Kidney (tissue), 14 donors: ENCODE results near the gene DHX40. TPM values are rescaled to one million over a fixed set of nuclear protein-coding genes. Genes with fewer than 3 reads are reported as not detected.

ENCODE experiments used
- DNase-seq, 5 donors: peaks; one replicate each; pipeline ENCODE4 v3.0.0-alpha.2; 2013 to 2020
- FAIRE-seq: peaks from 2 replicates; lab custom pipeline; 2012; peaks lifted over from hg19 to GRCh38; lab: Jason Lieb, UNC
- H3K27ac ChIP-seq, 2 donors: one replicate each; pipeline ENCODE4 v1.7.0; 2013; ENCODE audit warnings: low read depth in 2 of 2, low read length in 2 of 2, inconsistent platforms in 1 of 2
- H3K27me3 ChIP-seq: one replicate; pipeline ENCODE4 v1.7.1; 2013; ENCODE audit warnings: low read length, inconsistent platforms; ENCODE audit not compliant: control insufficient read depth, insufficient read depth
- H3K36me3 ChIP-seq, 3 donors: one replicate each; pipeline versions ENCODE4 v1.7.0 to v1.7.1; 2013; ENCODE audit warnings: low read length in 3 of 3, control low read depth in 1 of 3, inconsistent platforms in 1 of 3; ENCODE audit not compliant: insufficient read depth in 3 of 3, control insufficient read depth in 2 of 3
- H3K4me1 ChIP-seq, 3 donors: one replicate each; pipeline versions ENCODE4 v1.7.0 to v1.7.1; 2013; ENCODE audit warnings: low read length in 3 of 3, inconsistent platforms in 1 of 3, low read depth in 1 of 3; ENCODE audit not compliant: control insufficient read depth in 2 of 3, insufficient read depth in 2 of 3
- H3K4me3 ChIP-seq, 3 donors: one replicate each; pipeline versions ENCODE4 v1.7.0 to v1.8.1; 2013; ENCODE audit warnings: low read length in 3 of 3, control low read depth in 1 of 3, inconsistent platforms in 1 of 3
- H3K9ac ChIP-seq, 3 donors: one replicate each; pipeline versions ENCODE4 v1.7.0 to v1.7.1; 2013; ENCODE audit warnings: low read length in 3 of 3, control low read depth in 1 of 3, inconsistent platforms in 1 of 3
- H3K9me3 ChIP-seq, 3 donors: one replicate each; pipeline versions ENCODE4 v1.7.0 to v1.7.1; 2013; ENCODE audit warnings: low read length in 3 of 3, control low read depth in 1 of 3, inconsistent platforms in 1 of 3; ENCODE audit not compliant: control insufficient read depth in 2 of 3, insufficient read depth in 1 of 3
- CTCF ChIP-seq: IDR thresholded peaks from 3 replicates; pipeline ENCODE4 v1.5.1; 2012; ENCODE audit warnings: mild to moderate bottlenecking, moderate library complexity, borderline replicate concordance; ENCODE audit not compliant: insufficient read depth; ENCODE audit errors: extremely low read depth
- intact Hi-C: fragments of 100-400 bp; cut with DNase I; formaldehyde crosslinking; loops from one replicate; pipeline ENCODE4 v1.11.1; 2022
- polyA plus RNA-seq: library from polyadenylated mRNA; stranded (reverse); fragments of 350-450 nt; fragmentation: Illumina TruSeq; extraction: RNeasy Lipid Tissue Mini Kit (QIAGEN cat#74804); gene quantifications from one replicate; pipeline ENCODE4 v1.2.3, GENCODE V29; 2014; ENCODE audit warnings: low read depth, low replicate concordance; ENCODE audit not compliant: insufficient read depth
- total RNA-seq: library from RNA; stranded (reverse); fragmentation: NEBNext Ultra II Directional; extraction: Animal tissue kit (Norgen Biotek cat#: 25700); gene quantifications from one replicate; pipeline ENCODE4 v1.2.1, GENCODE V29; 2021
- donor health status: control.
- donor health status: control.
- donor health status: control.
- donor health status: control.
- donor health status: control.
- donor health status: DM: yes; HTN: yes; CAD: no.
- donor health status: Normal renal cell carcinoma (clear cell type).

The DHX40 gene
- total and polyA plus RNA-seq, 2 donors from 2014 or later, result 23.8 to 41.4 TPM

DNA sequence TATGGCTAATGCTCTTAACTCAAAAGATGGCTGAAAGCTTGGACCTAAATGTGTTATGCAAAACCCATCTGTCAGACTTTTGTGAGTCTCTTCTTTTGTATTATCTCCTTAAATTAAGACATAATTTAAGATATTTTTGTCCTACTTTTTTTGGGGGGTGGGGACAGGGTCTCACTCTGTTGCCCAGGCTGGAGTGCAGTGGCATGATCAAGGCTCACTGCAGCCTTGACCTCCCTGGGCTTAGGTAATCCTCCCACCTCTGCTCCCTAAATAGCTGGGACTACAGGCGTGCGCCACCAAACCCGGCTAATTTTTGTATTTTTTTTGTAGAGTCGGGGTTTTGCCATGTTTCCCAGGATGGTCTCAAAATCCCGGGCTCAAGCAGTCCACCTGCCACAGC is 61.3 kb downstream of the DHX40 start:
- intact Hi-C loops, result no loop called here
- no peak for DNase-seq
- no peaks in the 10 kb centered on the region for H3K27me3 ChIP-seq
- no peaks in the 10 kb centered on the region for H3K36me3 ChIP-seq
- H3K9ac ChIP-seq, result no peak overlapping the region
- H3K4me1 ChIP-seq, result peaks cover 0 to 46% (median 27%) of the 10 kb centered on the region in 3 donors
- no peak for TF ChIP-seq CTCF
- no peaks in the 10 kb centered on the region for H3K9me3 ChIP-seq
- no peak overlapping the region for H3K4me3 ChIP-seq
- FAIRE-seq, result no peak
- H3K27ac ChIP-seq, result no peak overlapping the region

- intact Hi-C loops, result no loop called here
- FAIRE-seq, result no peak
Measured at GRCh38 chr17:59627274-59627673, 61.9 kb downstream of the DHX40 start.

GRCh38 chr17:59627770-59628171 is 62.4 kb downstream of the DHX40 start:
- TF ChIP-seq CTCF, result no peak
- FAIRE-seq (no peak), DNase-seq (no peak)
- Histone ChIP-seq H3K36me3 (no peaks in the 10 kb centered on the region), H3K27ac (no peak overlapping the region), H3K4me3 (no peak overlapping the region), H3K9me3 (no peaks in the 10 kb centered on the region), H3K4me1 (peaks cover 0 to 38% (median 24%) of the 10 kb centered on the region in 3 donors), H3K9ac (no peak overlapping the region), H3K27me3 (no peaks in the 10 kb centered on the region)
- intact Hi-C loops, result no loop called here

More at GRCh38 chr17:59627274-59627673, 61.9 kb downstream of the DHX40 start:
- Histone ChIP-seq H3K9me3 (no peaks in the 10 kb centered on the region), H3K27me3 (no peaks in the 10 kb centered on the region), H3K9ac (no peak overlapping the region), H3K36me3 (no peaks in the 10 kb centered on the region), H3K4me1 (peaks cover 0 to 42% (median 27%) of the 10 kb centered on the region in 3 donors), H3K4me3 (no peak overlapping the region), H3K27ac (no peak overlapping the region)
- DNase-seq, result no peak
- TF ChIP-seq CTCF, result no peak

- no peak for FAIRE-seq
- H3K27ac ChIP-seq, result no peak overlapping the region
- intact Hi-C loops, result no loop called here
Measured at GRCh38 chr17:59629174-59629573, 63.8 kb downstream of the DHX40 start.

More at GRCh38 chr17:59629174-59629573, 63.8 kb downstream of the DHX40 start:
- H3K4me1 ChIP-seq, result peaks cover 2 to 36% (median 24%) of the 10 kb centered on the region in 3 donors
- H3K27me3 ChIP-seq, result no peaks in the 10 kb centered on the region
- no peak for TF ChIP-seq CTCF
- no peak for DNase-seq
- H3K4me3 ChIP-seq, result no peak overlapping the region
- H3K36me3 ChIP-seq, result no peaks in the 10 kb centered on the region
- H3K9ac ChIP-seq, result no peak overlapping the region
- no peaks in the 10 kb centered on the region for H3K9me3 ChIP-seq
